Astrocyte (in vitro differentiated cells and primary cell): Measurements from ENCODE around the gene DHRS9.

Experiments used
- CTCF ChIP-seq: IDR thresholded peaks from 2 replicates; pipeline ENCODE4 v1.5.1; 2011; ENCODE audit warnings: low read depth, mild to moderate bottlenecking, inconsistent platforms, low read length, moderate library complexity; ENCODE audit not compliant: insufficient read depth
- EZH2 ChIP-seq: IDR thresholded peaks from 2 replicates; pipeline ENCODE4 v1.6.1; 2012; ENCODE audit warnings: mild to moderate bottlenecking, low read length, inconsistent platforms; ENCODE audit not compliant: insufficient read depth

- TF ChIP-seq CTCF (no peak), EZH2 (no peak)
Measured at GRCh38 chr2:169071455-169071854, 2.1 kb downstream of the DHRS9 start.
